ENCODE results near the gene S100P.

GRCh38 chr4:6689506-6689960 is 4.1 kb upstream of the S100P start:
- no peak for TF ChIP-seq YY1 (IDR thresholded peaks at IDR 0.05; ENCODE audit: insufficient read depth, insufficient read length)
- no peak for TF ChIP-seq ZNF274 (IDR thresholded peaks at IDR 0.05; ENCODE audit: low read depth, low read length)

All from NT2/D1 (cell line).